Caki2 (cell line): ENCODE measurements around the gene PIK3R4. TPM values are rescaled to one million over a fixed set of nuclear protein-coding genes. Genes with fewer than 3 reads are reported as not detected.

Experiments
- DNase-seq: peaks from one replicate; pipeline ENCODE4 v3.0.0-alpha.2; 2015; ENCODE audit warnings: low read depth
- in situ Hi-C: cut with HindIII; loops from 2 replicates; pipeline ENCODE4 v1.10.0; 2016; ENCODE audit warnings: low sequenced_read_pairs, low pct_unique_long_range_greater_than_20kb, mixed read lengths
- total RNA-seq: library from RNA; depleted of rRNA; stranded (reverse); fragments of >200 nt; shearing (Covaris generic); gene quantifications from 2 replicates; pipeline ENCODE4 v1.2.3, GENCODE V29; 2014; ENCODE audit warnings: low replicate concordance

Gene PIK3R4
- total RNA-seq, 1 experiment from 2014 or later: 15.9 TPM

DNA sequence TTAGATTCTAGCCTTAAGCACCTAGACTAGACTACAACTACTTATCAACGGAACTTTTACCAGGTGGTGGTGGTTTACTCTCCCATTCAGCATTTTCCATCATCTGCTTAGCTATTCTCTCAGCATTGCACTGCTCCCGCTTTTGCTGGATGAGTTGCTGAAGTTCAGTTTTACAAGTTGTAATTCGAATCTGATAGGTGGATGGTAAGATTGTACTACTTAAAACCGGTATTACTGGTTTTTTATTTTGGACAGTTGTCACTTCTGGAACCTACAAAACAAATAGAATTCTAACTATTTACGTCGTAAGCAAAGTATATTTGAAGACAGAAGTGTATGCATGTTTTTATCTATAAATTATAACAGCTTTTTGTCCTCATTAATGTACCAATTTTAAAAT lies 41.1 kb downstream of the PIK3R4 start:
- no peak for DNase-seq
- in situ Hi-C loops: no loop called here

DNA sequence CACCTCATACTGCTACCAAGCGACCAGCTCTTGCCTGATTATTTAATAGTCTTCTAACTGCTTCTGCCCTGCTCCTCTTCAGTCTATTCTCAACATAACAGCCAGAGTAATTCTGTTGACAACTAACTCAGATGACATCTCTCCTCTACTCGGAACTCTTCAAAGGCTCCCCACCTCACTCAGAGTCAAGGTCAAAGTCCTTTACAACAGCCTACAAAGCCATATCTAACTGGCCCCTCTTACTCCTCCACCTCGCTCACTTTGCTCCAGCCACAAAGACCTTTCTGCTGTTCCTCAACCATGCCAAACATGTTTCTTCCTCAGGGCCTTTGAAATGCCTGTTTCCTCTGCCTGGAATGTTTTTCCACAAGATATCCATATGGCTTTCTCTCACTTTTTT lies 43.6 kb downstream of the PIK3R4 start:
- in situ Hi-C loops: no loop called here
- DNase-seq: no peak

DNA sequence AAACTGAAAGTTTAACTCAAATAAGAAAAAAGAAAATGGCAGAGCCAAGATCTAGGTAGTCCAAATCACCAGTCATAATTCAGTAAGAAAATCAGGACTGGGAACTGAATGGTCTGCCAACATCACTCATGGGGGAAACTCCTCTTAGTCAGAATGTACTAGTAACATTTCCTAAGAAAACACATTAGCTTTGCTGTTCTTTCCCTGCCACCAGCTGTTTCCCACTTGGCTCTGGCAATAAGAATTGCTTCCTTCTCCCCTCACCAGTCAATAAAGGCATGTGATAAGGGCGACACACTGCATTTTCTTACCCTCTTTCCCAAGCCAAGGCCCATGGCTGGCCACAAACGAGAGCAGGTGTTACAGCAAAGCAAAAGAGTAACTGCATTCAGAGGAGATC lies 46.1 kb downstream of the PIK3R4 start:
- DNase-seq: no peak
- in situ Hi-C loops: no loop called here

- no peak for DNase-seq
- in situ Hi-C loops: no loop called here
Measured at GRCh38 chr3:130699765-130700164, 46.9 kb downstream of the PIK3R4 start.

DNA sequence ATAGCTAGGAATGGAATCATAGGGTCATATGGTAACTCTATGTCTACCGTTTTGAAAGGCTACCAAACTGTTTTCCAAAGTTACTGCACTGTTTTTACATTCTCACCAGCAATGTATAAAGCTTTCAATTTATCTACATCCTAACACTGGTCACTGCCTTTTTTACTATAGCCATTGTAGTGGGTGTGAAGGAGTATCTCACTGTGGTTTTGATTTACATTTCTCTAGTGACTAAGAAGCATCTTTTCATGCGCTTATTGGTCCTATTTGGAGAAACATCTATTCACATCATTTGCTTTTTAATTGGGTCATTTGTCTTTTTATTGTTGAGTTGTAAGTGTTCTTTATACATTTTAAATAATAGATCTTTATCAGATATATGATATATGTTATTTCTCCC lies 53.3 kb downstream of the PIK3R4 start:
- no peak for DNase-seq
- in situ Hi-C loops: no loop called here

GRCh38 chr3:130692455-130692854 lies 54.2 kb downstream of the PIK3R4 start:
- no peak for DNase-seq
- in situ Hi-C loops: no loop called here

- in situ Hi-C loops: no loop called here
- no peak for DNase-seq
Measured at GRCh38 chr3:130688697-130689470, 57.7 kb downstream of the PIK3R4 start.

DNA sequence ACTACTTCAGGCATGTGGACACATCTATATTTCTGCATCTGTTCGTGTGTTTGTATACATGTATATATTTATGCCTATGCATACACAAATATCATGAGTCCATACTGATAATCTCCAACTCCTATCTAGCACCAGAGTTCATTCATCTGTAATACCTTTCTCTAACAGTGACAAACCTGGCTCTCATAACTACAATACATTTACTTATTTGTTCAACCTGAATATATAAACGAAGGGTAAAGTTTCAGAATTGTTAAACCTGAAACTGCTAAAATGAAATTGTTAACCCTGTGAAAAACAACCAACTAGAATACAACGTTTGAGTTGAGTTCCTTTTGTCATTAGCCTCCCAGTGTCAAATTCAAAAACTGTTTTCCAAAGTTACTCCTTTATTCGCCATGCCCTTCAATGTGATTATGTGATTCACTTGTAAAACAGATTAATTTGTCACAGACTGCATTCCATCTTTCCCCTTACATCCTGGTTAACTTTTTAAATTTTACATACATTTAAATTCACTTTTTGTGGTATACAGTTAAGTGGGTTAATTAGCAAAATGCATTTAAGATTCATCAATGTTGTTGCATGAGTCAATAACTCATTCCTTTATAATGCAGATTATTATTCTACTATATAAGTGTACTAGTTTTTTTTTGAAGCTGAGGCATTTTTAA lies 58.5 kb downstream of the PIK3R4 start:
- no peak for DNase-seq
- in situ Hi-C loops: no loop called here

- DNase-seq: no peak
- in situ Hi-C loops: no loop called here
Measured at GRCh38 chr3:130687327-130687726, 59.3 kb downstream of the PIK3R4 start.

- in situ Hi-C loops: no loop called here
- no peak for DNase-seq
Measured at GRCh38 chr3:130686833-130687232, 59.8 kb downstream of the PIK3R4 start.

GRCh38 chr3:130682131-130682530 lies 64.5 kb downstream of the PIK3R4 start:
- in situ Hi-C loops: no loop called here
- no peak for DNase-seq

GRCh38 chr3:130679218-130679617 lies 67.4 kb downstream of the PIK3R4 start:
- DNase-seq: no peak
- in situ Hi-C loops: no loop called here

DNA sequence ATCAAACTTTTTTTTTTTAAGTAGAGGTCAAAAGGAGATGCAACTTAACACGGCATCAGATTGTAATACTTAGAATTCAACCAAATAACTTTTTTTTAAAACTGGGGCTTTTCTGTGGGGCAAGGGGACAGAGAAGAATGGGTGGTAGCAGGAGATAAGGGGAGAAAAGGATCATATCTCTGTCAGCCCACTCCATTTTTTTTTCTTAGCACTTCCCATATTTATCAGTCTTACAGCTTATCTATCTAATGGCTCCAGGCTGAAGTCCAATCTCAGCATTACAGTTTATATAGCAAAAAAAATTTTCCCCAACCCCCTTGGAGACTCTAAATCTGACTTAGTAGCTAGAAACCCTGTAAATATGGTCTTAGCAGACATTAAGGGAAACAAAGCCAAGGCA lies 69.3 kb downstream of the PIK3R4 start:
- in situ Hi-C loops: no loop called here
- no peak for DNase-seq

DNA sequence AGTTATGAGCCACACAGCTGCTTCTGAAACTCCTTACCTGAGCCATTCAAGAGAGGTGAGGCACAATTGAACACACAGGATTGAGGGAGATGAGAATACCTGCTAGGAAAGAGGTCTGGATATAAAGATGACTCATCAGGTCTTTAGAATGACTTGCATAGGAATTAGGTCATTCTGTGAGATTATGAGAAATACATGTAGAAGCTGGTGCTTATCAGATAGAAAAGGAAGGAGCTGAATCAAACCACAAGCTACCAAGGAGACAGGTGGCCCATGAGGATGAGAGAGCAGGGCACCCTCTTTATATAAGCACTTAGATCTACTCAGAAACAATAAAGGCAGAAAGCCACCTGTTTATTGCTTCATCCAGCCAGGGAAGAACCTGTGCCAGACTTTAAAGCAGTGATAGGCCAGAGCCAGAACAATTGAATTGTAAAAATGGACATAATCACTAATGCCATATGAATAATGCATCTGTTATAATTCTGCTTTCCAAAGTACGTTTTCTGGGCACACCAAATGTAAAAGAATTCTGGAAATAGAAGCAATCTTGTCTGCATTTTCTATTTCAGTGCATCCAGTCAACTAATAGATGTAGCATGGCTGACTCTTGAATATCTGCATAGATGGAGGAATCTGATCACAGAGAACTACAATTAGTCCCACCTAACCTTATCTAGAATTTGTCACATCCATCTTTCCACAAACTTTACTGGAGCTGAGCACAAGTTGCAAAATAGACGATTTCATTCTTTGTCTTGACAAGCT lies 74.9 kb downstream of the PIK3R4 start:
- DNase-seq: no peak
- in situ Hi-C loops: no loop called here

- no peak for DNase-seq
- in situ Hi-C loops: no loop called here
Measured at GRCh38 chr3:130669740-130670139, 76.9 kb downstream of the PIK3R4 start.

DNA sequence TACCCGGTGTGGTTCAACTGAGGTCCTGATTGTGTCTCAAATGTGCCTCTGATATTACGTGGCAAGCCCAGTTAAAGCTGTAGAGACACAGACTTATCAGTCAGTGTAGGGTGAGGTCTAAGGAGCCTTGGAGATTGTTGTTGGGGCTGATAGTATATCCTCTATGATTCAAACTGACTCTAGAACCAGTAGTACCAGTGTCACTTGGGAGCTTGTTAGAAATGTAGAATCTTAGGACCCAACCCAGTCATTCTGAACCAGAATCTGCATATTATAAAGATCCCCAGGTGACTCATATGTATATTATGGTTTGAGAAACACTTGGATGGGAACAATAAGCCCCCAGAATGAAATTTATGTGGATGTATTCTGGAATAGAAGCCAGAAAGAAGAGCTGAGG lies 83.5 kb downstream of the PIK3R4 start:
- in situ Hi-C loops: no loop called here
- no peak for DNase-seq

DNA sequence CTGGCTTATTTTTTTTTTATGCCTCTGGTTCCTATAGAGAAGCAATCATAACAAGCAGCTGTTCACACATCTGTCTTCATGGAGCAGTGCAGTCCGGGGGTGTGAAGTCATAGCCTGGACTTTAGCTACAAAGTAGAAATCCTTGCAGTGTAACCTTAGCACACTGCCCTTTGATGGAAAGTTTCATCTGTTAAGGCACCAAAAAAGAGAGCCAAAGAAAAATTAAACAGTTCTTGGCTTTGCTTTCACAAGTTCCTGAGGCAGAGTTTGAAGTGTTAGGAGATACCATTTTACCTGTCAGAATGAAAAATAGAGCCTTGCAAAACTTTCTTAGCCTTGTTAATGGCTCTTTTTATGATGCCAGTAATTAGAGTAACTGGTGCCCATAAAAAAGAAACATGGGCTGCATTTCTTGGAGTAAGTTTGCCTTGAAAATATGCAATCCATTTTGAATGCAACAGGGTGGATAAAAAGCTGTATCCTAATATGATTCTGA lies 84.1 kb downstream of the PIK3R4 start:
- in situ Hi-C loops: no loop called here
- DNase-seq: no peak

DNA sequence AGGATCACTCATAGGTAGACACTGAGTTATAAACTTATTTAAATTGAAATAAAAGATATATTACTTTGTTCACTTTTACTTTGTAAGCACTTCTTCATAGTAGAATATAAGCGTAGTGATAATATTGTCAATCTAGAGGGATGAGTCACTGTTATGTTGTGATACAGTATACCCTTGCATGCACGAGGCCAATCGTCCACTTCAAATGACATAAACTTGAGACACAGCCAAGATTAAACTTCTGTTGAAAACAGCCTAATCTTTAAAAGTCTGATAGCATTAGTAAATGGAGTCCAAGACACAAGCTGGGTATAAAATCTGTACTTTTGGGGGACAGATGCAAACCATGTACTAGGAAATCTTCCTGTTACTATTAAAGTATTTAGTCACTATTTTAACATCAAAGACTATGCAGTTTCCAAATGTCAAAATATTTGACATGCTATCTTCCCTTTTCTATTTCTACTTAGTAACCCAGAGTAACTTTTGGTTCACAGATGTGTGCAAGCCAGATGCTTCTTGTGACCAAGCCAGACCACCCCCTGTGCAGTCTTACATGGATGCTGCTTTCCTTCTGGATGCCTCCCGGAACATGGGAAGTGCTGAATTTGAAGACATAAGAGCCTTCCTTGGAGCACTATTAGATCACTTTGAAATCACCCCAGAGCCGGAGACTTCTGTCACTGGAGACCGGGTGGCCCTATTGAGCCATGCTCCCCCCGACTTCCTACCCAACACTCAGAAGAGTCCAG lies 85.3 kb downstream of the PIK3R4 start:
- no peak for DNase-seq
- in situ Hi-C loops: no loop called here
